WERI-Rb-1 (cell line): Measurements from ENCODE around the gene C19orf81.

Experiments used
- DNase-seq: peaks from one replicate; pipeline ENCODE4 v3.0.0-alpha.2; 2020
- H3K27ac ChIP-seq: fragments of 250-450 bp; sonication (Bioruptor Pico); 2 replicates; pipeline ENCODE4 v1.5.1; 2020; ENCODE audit warnings: mild to moderate bottlenecking, moderate library complexity
- H3K27me3 ChIP-seq: fragments of 250-450 bp; sonication (Bioruptor Pico); 2 replicates; pipeline ENCODE4 v1.5.1; 2021; ENCODE audit warnings: mild to moderate bottlenecking, low read depth, moderate library complexity; ENCODE audit not compliant: insufficient read depth, severe bottlenecking
- H3K36me3 ChIP-seq: fragments of 250-450 bp; sonication (Bioruptor Pico); 2 replicates; pipeline ENCODE4 v1.5.1; 2020; ENCODE audit warnings: mild to moderate bottlenecking, moderate library complexity
- H3K4me3 ChIP-seq: 2 replicates; pipeline ENCODE4 v1.5.1; 2011; ENCODE audit warnings: low read depth, mild to moderate bottlenecking, control low read depth, low read length
- H3K9me3 ChIP-seq: fragments of 250-450 bp; sonication (Bioruptor Pico); 2 replicates; pipeline ENCODE4 v1.5.1; 2021; ENCODE audit warnings: mild to moderate bottlenecking, moderate library complexity; ENCODE audit not compliant: severe bottlenecking
- TF ChIP-seq, protein P1 (sequence below): IDR thresholded peaks from 2 replicates; pipeline ENCODE4 v1.5.1; 2011; ENCODE audit warnings: low read depth, mild to moderate bottlenecking, control low read depth, inconsistent platforms, low read length

The C19orf81 gene

DNA sequence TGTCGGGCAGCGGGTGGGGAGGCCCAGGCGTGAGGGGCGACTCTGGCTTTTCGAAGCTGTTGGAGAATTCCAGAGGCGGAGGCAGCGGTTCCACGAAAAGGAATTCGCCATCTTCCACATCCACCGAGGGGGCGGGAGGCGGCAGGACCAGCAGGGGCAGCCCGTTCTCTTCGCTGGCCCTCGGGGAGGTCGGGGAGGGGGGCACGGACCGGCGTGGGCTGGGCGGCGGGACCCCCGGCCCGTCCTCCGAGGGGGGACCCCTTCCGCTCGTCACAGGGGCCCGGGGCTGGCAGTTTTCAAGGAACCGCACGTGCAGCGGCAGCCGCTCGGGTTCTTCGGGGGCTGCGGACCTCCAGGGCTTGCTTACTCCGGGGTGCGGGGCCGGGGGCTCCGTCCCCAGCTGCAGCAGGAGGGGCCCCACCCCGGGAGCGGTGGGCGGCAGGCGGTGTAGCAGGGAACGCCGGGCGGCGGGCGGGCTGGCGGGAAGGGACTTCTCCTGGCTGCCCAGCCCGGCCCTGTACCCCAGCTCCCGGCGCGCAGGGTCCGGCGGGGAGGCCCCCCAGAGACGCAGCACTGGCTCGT lies 18.0 kb downstream of the C19orf81 start:
- no peaks in the 10 kb centered on the region for H3K9me3 ChIP-seq
- no peak for DNase-seq
- H3K27me3 ChIP-seq = no peaks in the 10 kb centered on the region
- TF ChIP-seq, protein P1, sequence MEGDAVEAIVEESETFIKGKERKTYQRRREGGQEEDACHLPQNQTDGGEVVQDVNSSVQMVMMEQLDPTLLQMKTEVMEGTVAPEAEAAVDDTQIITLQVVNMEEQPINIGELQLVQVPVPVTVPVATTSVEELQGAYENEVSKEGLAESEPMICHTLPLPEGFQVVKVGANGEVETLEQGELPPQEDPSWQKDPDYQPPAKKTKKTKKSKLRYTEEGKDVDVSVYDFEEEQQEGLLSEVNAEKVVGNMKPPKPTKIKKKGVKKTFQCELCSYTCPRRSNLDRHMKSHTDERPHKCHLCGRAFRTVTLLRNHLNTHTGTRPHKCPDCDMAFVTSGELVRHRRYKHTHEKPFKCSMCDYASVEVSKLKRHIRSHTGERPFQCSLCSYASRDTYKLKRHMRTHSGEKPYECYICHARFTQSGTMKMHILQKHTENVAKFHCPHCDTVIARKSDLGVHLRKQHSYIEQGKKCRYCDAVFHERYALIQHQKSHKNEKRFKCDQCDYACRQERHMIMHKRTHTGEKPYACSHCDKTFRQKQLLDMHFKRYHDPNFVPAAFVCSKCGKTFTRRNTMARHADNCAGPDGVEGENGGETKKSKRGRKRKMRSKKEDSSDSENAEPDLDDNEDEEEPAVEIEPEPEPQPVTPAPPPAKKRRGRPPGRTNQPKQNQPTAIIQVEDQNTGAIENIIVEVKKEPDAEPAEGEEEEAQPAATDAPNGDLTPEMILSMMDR = no peak
- no peak overlapping the region for H3K4me3 ChIP-seq
- no peak overlapping the region for H3K27ac ChIP-seq
- peaks cover 22% of the 10 kb centered on the region for H3K36me3 ChIP-seq

- no peak overlapping the region for H3K4me3 ChIP-seq
- DNase-seq = no peak
- no peaks in the 10 kb centered on the region for H3K27me3 ChIP-seq
- TF ChIP-seq, protein P1 = no peak
- peaks cover 22% of the 10 kb centered on the region for H3K36me3 ChIP-seq
- no peak overlapping the region for H3K27ac ChIP-seq
- no peaks in the 10 kb centered on the region for H3K9me3 ChIP-seq
Measured at GRCh38 chr19:50667759-50668231, 18.6 kb downstream of the C19orf81 start.

DNA sequence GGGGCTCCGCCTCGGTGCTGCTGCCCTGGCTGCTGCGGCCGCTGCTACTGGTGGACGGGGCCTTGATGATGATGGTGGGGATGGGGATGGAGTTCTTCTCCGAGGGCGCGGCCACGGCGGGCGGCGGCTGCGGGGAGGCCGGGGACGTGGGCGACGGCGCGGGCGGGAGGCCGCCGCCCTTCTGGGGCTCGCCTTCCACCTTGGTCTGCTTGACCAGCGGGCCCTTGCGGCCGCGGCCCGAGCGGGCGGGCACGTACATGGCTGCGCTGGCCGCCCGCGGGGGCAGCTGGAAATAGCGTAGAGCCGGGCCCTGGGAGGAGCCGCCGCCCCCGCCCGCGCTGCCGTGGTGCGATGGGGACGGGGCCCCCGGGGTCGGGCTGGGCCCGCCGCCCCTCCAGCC lies 19.2 kb downstream of the C19orf81 start:
- TF ChIP-seq, protein P1 = no peak
- Histone ChIP-seq H3K36me3 (peaks cover 22% of the 10 kb centered on the region), H3K27ac (no peak overlapping the region), H3K4me3 (no peak overlapping the region), H3K9me3 (no peaks in the 10 kb centered on the region), H3K27me3 (no peaks in the 10 kb centered on the region)
- no peak for DNase-seq

- no peak for DNase-seq
- Histone ChIP-seq H3K27ac (no peak overlapping the region), H3K4me3 (no peak overlapping the region), H3K27me3 (no peaks in the 10 kb centered on the region), H3K36me3 (peaks cover 22% of the 10 kb centered on the region), H3K9me3 (no peaks in the 10 kb centered on the region)
- TF ChIP-seq, protein P1 = no peak
Measured at GRCh38 chr19:50668879-50669278, 19.6 kb downstream of the C19orf81 start.

DNA sequence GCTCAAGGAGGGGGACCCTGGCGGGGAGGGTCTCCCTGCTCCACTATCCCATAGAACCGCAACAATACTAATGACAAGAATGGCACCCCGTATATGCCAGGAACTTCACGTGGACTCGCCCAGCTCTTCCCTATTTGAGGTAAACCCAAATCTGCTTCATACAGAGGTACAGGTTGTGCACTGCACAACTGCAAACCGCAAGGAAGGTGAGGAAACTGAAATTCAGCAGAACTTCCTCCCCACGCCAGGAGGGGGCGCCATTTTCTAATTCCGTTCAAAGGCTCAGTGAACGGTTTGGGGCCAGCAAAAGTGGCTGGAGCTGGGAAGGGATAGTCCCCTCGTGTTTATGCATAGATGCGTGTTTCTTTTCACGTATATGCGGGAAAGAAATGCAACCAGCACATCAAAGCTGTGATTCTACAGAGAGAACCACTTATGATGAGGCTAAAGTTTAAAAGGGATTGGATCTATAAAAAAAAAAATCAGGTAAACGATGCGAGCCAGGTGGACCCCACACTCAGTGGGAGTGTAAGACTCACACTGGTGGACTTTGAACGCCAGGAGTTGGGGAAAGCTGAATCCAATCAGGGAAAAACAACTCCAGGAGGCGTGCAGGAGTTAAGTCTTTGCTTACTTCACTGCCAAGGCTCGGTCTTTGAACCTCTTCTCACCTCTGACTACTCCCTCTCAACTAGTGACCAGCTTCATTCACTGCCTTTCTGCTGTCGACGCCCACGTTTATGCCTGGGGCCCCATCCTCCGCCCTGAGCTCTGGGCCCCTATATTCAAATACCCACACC lies 20.3 kb downstream of the C19orf81 start:
- no peaks in the 10 kb centered on the region for H3K27me3 ChIP-seq
- no peak overlapping the region for H3K4me3 ChIP-seq
- no peaks in the 10 kb centered on the region for H3K9me3 ChIP-seq
- H3K36me3 ChIP-seq = peaks cover 20% of the 10 kb centered on the region
- DNase-seq = peak; percentile 58
- TF ChIP-seq, protein P1 = peak; percentile 71
- no peak overlapping the region for H3K27ac ChIP-seq
